Lung (tissue), 12 donors: ENCODE results near the gene MYH11. TPM values are rescaled to one million over a fixed set of nuclear protein-coding genes. Genes with fewer than 3 reads are reported as not detected.

Source experiments
- ATAC-seq: fragments of 200-7000 bp; cut with Tn5 transposase; one replicate; pipeline ENCODE4 v1.9.1; 2020; ENCODE audit warnings: moderate number of reproducible peaks; ENCODE audit not compliant: insufficient read depth, low FRiP score
- DNase-seq, 3 donors: peaks; one replicate each; pipeline ENCODE4 v3.0.0-alpha.2; 2013 to 2017
- H3K27ac ChIP-seq, 2 donors: one replicate each; pipeline ENCODE4 v1.5.1; 2013; ENCODE audit warnings: mild to moderate bottlenecking in 2 of 2, moderate library complexity in 2 of 2, control low read depth in 1 of 2, inconsistent platforms in 1 of 2, low read depth in 1 of 2, low read length in 1 of 2
- H3K27me3 ChIP-seq, 3 donors: one replicate each; pipeline ENCODE4 v1.5.1; 2013; ENCODE audit warnings: low read length in 2 of 3; ENCODE audit not compliant: control insufficient read depth in 3 of 3, insufficient read depth in 3 of 3
- H3K36me3 ChIP-seq, 4 donors: one replicate each; pipeline ENCODE4 v1.5.1; 2013; ENCODE audit warnings: low read length in 4 of 4, mild to moderate bottlenecking in 1 of 4, moderate library complexity in 1 of 4; ENCODE audit not compliant: control insufficient read depth in 4 of 4, insufficient read depth in 4 of 4
- H3K4me1 ChIP-seq, 5 donors: one replicate each; pipeline ENCODE4 v1.5.1; 2013; ENCODE audit warnings: low read length in 5 of 5, mild to moderate bottlenecking in 2 of 5, moderate library complexity in 1 of 5; ENCODE audit not compliant: control insufficient read depth in 5 of 5, insufficient read depth in 5 of 5
- H3K4me3 ChIP-seq: one replicate; pipeline ENCODE4 v1.5.1; 2013; ENCODE audit warnings: mild to moderate bottlenecking, control low read depth, moderate library complexity
- H3K9ac ChIP-seq, 2 donors: one replicate each; pipeline ENCODE4 v1.5.1; 2013; ENCODE audit warnings: low read length in 2 of 2, control low read depth in 1 of 2; ENCODE audit not compliant: insufficient read depth in 1 of 2
- H3K9me3 ChIP-seq, 4 donors: one replicate each; pipeline ENCODE4 v1.5.1; 2013; ENCODE audit warnings: low read length in 3 of 4, mild to moderate bottlenecking in 1 of 4, moderate library complexity in 1 of 4; ENCODE audit not compliant: control insufficient read depth in 4 of 4, insufficient read depth in 3 of 4
- WGBS, 2 donors: extraction: QIAGEN DNeasy Blood & Tissue Kit; methylation state at CpG; one replicate each; pipeline ENCODE4 v1.1.7; 2013; 5-methylcytosine and 5-hydroxymethylcytosine counted together
- polyA plus RNA-seq, 2 donors: library from polyadenylated mRNA; stranded (reverse); fragments of 200-250 nt; gene quantifications; one replicate each; pipeline ENCODE4 v1.2.1, GENCODE V29; 2013
- total RNA-seq, 2 donors: library from RNA; depleted of rRNA in 1 of 2; stranded (reverse); fragments of >200 nt in 1 of 2; gene quantifications; one replicate each; pipeline ENCODE4 v1.2.1, GENCODE V29; 2014 to 2021
- TF ChIP-seq, protein P1 (sequence below): IDR thresholded peaks from 2 replicates; pipeline ENCODE4 v1.5.1; 2012; ENCODE audit warnings: mild to moderate bottlenecking; ENCODE audit errors: control extremely low read depth, extremely low read depth
- donor health status: control.
- donor health status: control.
- donor health status: Bipolar disorder and iron deficiency.
- donor health status: healthy.
- donor health status: DM: yes; HTN: yes; CAD: no.

Gene MYH11
- total and polyA plus RNA-seq, 4 donors = 25.7 to 146 (median 55.0) TPM

DNA sequence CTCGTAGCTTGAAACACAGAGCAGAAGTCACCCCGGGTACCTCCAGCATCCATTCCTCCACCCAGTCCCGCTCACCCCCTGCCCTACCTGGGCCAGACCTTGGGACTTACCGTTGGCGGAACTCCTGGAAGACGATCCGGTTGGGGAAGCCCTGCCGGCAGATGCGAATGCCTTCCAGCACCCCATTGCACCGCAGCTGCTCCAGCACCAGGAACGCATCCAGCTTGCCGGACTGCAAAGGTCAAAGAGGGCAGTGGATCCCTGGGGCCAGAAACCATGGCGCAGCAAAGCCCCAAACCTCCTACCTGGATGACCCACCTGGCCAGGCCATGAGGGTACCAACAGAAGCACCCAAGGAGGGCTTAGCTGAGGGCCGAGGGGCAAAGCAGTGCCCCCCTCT is 108.9 kb downstream of the MYH11 start:
- ATAC-seq (no peak), DNase-seq (no peak)
- H3K27me3 ChIP-seq = no peaks in the 10 kb centered on the region
- H3K9ac ChIP-seq = no peak overlapping the region
- WGBS, 2 donors = 92 to 96% methylated on average over 14 of the region's 14 CpGs
- H3K36me3 ChIP-seq = peaks cover 0 to 9% (median 0%) of the 10 kb centered on the region in 4 donors
- TF ChIP-seq, protein P1, sequence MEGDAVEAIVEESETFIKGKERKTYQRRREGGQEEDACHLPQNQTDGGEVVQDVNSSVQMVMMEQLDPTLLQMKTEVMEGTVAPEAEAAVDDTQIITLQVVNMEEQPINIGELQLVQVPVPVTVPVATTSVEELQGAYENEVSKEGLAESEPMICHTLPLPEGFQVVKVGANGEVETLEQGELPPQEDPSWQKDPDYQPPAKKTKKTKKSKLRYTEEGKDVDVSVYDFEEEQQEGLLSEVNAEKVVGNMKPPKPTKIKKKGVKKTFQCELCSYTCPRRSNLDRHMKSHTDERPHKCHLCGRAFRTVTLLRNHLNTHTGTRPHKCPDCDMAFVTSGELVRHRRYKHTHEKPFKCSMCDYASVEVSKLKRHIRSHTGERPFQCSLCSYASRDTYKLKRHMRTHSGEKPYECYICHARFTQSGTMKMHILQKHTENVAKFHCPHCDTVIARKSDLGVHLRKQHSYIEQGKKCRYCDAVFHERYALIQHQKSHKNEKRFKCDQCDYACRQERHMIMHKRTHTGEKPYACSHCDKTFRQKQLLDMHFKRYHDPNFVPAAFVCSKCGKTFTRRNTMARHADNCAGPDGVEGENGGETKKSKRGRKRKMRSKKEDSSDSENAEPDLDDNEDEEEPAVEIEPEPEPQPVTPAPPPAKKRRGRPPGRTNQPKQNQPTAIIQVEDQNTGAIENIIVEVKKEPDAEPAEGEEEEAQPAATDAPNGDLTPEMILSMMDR = no peak
- H3K9me3 ChIP-seq = no peaks in the 10 kb centered on the region
- H3K4me3 ChIP-seq = no peak overlapping the region
- H3K4me1 ChIP-seq = no peaks in the 10 kb centered on the region
- H3K27ac ChIP-seq = no peak overlapping the region

DNA sequence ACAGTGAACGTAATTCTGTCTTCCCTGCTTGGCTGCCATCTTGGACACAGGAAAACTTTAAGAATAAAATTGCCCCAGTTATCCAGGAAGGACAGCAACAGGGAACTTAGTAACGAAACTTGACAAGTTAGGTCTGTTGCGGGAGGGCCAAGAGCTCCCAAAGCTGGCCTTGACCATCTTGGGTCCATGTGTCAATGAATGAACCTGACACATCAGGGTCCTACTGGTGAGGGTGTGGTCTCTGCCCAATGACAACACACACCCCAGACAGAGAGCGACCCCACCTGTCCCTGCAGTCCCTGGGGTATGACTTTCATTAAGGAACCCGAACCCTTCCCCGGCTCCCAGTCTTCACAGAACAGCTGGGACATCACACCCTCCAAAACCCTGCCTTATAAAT is 110.5 kb downstream of the MYH11 start:
- Histone ChIP-seq H3K9ac (no peak overlapping the region), H3K4me1 (peaks cover 0 to 7% (median 0%) of the 10 kb centered on the region in 5 donors), H3K4me3 (no peak overlapping the region), H3K27me3 (no peaks in the 10 kb centered on the region), H3K9me3 (no peaks in the 10 kb centered on the region), H3K27ac (no peak overlapping the region), H3K36me3 (peaks cover 0 to 9% (median 0%) of the 10 kb centered on the region in 4 donors)
- 97% methylated on average over 6 of the region's 6 CpGs for WGBS, 2 donors
- ATAC-seq (no peak), DNase-seq (no peak)
- TF ChIP-seq, protein P1 = no peak

DNA sequence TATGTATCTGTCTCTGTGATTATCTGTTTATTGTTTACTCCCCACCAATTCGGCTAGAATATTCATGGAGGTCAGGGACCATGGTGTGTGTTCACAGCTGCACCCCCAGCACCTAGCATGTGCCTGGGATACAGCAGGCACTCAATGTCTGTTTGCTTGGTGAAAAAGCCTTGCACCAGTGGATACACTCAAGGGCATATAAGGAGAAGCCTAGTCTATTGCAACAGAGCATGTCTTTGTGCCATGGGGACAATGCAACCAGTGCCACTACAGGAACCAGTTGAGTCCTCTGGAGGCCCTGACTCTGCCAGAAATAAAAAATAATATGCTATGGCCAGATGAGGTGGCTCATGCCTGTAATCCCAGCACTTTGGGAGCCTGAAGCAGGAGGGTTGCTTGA is 113.2 kb downstream of the MYH11 start:
- Histone ChIP-seq H3K36me3 (peaks cover 0 to 10% (median 5%) of the 10 kb centered on the region in 4 donors), H3K4me1 (peaks cover 0 to 7% (median 0%) of the 10 kb centered on the region in 5 donors), H3K9ac (no peak overlapping the region), H3K4me3 (no peak overlapping the region), H3K27ac (no peak overlapping the region), H3K27me3 (no peaks in the 10 kb centered on the region), H3K9me3 (peaks cover 0 to 4% (median 1%) of the 10 kb centered on the region in 4 donors)
- ATAC-seq = no peak
- 72 to 92% methylated on average over 1 of the region's 1 CpG for WGBS, 2 donors
- TF ChIP-seq, protein P1 = no peak
- DNase-seq = no peak

- H3K27me3 ChIP-seq = no peaks in the 10 kb centered on the region
- H3K4me1 ChIP-seq = peaks cover 0 to 7% (median 0%) of the 10 kb centered on the region in 5 donors
- no peak overlapping the region for H3K4me3 ChIP-seq
- peaks cover 0 to 8% (median 5%) of the 10 kb centered on the region in 4 donors for H3K36me3 ChIP-seq
- H3K9ac ChIP-seq = no peak overlapping the region
- TF ChIP-seq, protein P1 = no peak
- no peak for ATAC-seq
- whole genome bisulfite sequencing, 2 donors = 95 to 100% methylated on average over 2 of the region's 2 CpGs
- DNase-seq = no peak
- no peak overlapping the region for H3K27ac ChIP-seq
- peaks cover 0 to 4% (median 1%) of the 10 kb centered on the region in 4 donors for H3K9me3 ChIP-seq
Observed at GRCh38 chr16:15742716-15743115, 114.1 kb downstream of the MYH11 start.
